BE2C (cell line): ENCODE data around the gene CPSF3.

Experiments
- DNase-seq: peaks from one replicate; pipeline ENCODE4 v3.0.0-alpha.2; 2020
- H3K27me3 ChIP-seq: fragments of 250-450 bp; sonication (Bioruptor Pico); 2 replicates; pipeline ENCODE4 v1.5.1; 2020; ENCODE audit warnings: mild to moderate bottlenecking
- H3K36me3 ChIP-seq: fragments of 250-450 bp; sonication (Bioruptor Pico); 2 replicates; pipeline ENCODE4 v1.5.1; 2020; ENCODE audit warnings: mild to moderate bottlenecking
- H3K4me1 ChIP-seq: fragments of 250-450 bp; sonication (Bioruptor Pico); 2 replicates; pipeline ENCODE4 v1.5.1; 2020
- H3K4me3 ChIP-seq: 2 replicates; pipeline ENCODE4 v1.5.1; 2011; ENCODE audit warnings: low read depth, low read length
- H3K9me3 ChIP-seq: fragments of 250-450 bp; sonication (Bioruptor Pico); 2 replicates; pipeline ENCODE4 v1.5.1; 2020
- CTCF ChIP-seq: IDR thresholded peaks from 2 replicates; pipeline ENCODE4 v1.5.1; 2012; ENCODE audit warnings: mild to moderate bottlenecking, low read depth, low read length

Gene CPSF3

GRCh38 chr2:9519250-9519649, 95.8 kb downstream of the CPSF3 start:
- DNase-seq, result no peak
- peaks cover 36% of the 10 kb centered on the region for H3K36me3 ChIP-seq
- no peak overlapping the region for H3K4me3 ChIP-seq
- H3K4me1 ChIP-seq, result no peaks in the 10 kb centered on the region
- H3K27me3 ChIP-seq, result no peaks in the 10 kb centered on the region
- no peak for TF ChIP-seq CTCF
- H3K9me3 ChIP-seq, result no peaks in the 10 kb centered on the region
